H1 (cell line): ENCODE data around the gene FOSB. TPM values are rescaled to one million over a fixed set of nuclear protein-coding genes. Genes with fewer than 3 reads are reported as not detected.

ENCODE experiments used
- CTCF ChIA-PET: fragments of 300-600 bp; sonication (Branson Sonifier 250); formaldehyde crosslinking; loops from one replicate; lab custom pipeline; 2021; ENCODE audit not compliant: partially characterized antibody; lab: Charles Lee
- POLR2A ChIA-PET: fragments of 300-600 bp; sonication (Branson Sonifier 250); formaldehyde crosslinking; loops from one replicate; lab custom pipeline; 2021; ENCODE audit warnings: inconsistent platforms; ENCODE audit not compliant: partially characterized antibody; lab: Charles Lee
- DNase-seq, 2 experiments: peaks; one replicate each; pipeline versions ENCODE4 v3.0.0 to v3.0.0-alpha.2; 2010 to 2022; ENCODE audit warnings: low spot score in 2 of 2, low read depth in 1 of 2, mixed read lengths in 1 of 2
- FAIRE-seq: peaks from 2 replicates; lab custom pipeline; 2011; peaks lifted over from hg19 to GRCh38; lab: Jason Lieb, UNC
- H2AFZ ChIP-seq: 2 replicates; pipeline ENCODE4 v1.8.1; 2012; ENCODE audit warnings: low read length, inconsistent platforms
- H2AK5ac ChIP-seq: 2 replicates; pipeline ENCODE4 v1.6.1; 2013; ENCODE audit warnings: low read depth, low read length
- H2BK120ac ChIP-seq: replicated peaks from 2 replicates; pipeline ENCODE3; 2013; ENCODE audit warnings: low read depth, low read length, inconsistent platforms
- H2BK12ac ChIP-seq: 2 replicates; pipeline ENCODE4 v1.6.1; 2013; ENCODE audit warnings: low read depth, low read length
- H2BK15ac ChIP-seq: 2 replicates; pipeline ENCODE4 v1.6.1; 2013; ENCODE audit warnings: low read length
- H2BK20ac ChIP-seq: 2 replicates; pipeline ENCODE4 v1.6.1; 2013; ENCODE audit warnings: low read length
- H2BK5ac ChIP-seq: 2 replicates; pipeline ENCODE4 v1.6.1; 2013; ENCODE audit warnings: low read depth, low read length
- H3K14ac ChIP-seq: 2 replicates; pipeline ENCODE4 v1.6.1; 2013; ENCODE audit warnings: inconsistent platforms; ENCODE audit not compliant: insufficient read length
- H3K18ac ChIP-seq: 2 replicates; pipeline ENCODE4 v1.6.1; 2013; ENCODE audit warnings: low read length; ENCODE audit errors: extremely low read depth
- H3K23ac ChIP-seq: 2 replicates; pipeline ENCODE4 v1.6.1; 2013; ENCODE audit warnings: inconsistent platforms; ENCODE audit not compliant: insufficient read length
- H3K23me2 ChIP-seq: 2 replicates; pipeline ENCODE4 v1.6.1; 2013; ENCODE audit warnings: low read depth, low read length
- H3K27ac ChIP-seq: 2 replicates; pipeline ENCODE4 v1.6.1; 2011; ENCODE audit warnings: low read depth, low read length, inconsistent platforms
- H3K27me3 ChIP-seq, 4 experiments: replicated peaks in 1 of 4; 1 replicate in 1 of 4; 2 replicates in 3 of 4; pipeline versions ENCODE4 v1.6.1 to v1.8.1; 2011 to 2013; ENCODE audit warnings: low read length in 3 of 4, mild to moderate bottlenecking in 3 of 4, inconsistent platforms in 2 of 4, mixed read lengths in 2 of 4, moderate library complexity in 1 of 4; ENCODE audit not compliant: control insufficient read depth in 3 of 4, insufficient read depth in 3 of 4; ENCODE audit errors: extremely low read depth in 1 of 4
- H3K36me3 ChIP-seq, 4 experiments: 2 replicates each; pipeline versions ENCODE4 v1.6.1 to v1.8.1; 2011 to 2013; ENCODE audit warnings: mild to moderate bottlenecking in 4 of 4, low read length in 3 of 4, moderate library complexity in 2 of 4, control low read depth in 1 of 4, inconsistent platforms in 1 of 4; ENCODE audit not compliant: insufficient read depth in 4 of 4, control insufficient read depth in 2 of 4
- H3K4ac ChIP-seq: replicated peaks from 2 replicates; pipeline ENCODE3; 2013; ENCODE audit warnings: low read length, low read depth, mixed read lengths, inconsistent platforms; ENCODE audit not compliant: insufficient read length
- H3K4me1 ChIP-seq, 4 experiments: replicated peaks in 1 of 4; 1 replicate in 1 of 4; 2 replicates in 3 of 4; pipeline versions ENCODE4 v1.6.1 to v1.8.1; 2011 to 2013; ENCODE audit warnings: low read length in 3 of 4, inconsistent platforms in 2 of 4, mixed read lengths in 1 of 4; ENCODE audit not compliant: insufficient read depth in 4 of 4, control insufficient read depth in 3 of 4
- H3K4me2 ChIP-seq, 2 experiments: 2 replicates each; pipeline versions ENCODE4 v1.6.1 to v1.8.1; 2011 to 2013; ENCODE audit warnings: low read depth in 2 of 2, low read length in 2 of 2, control low read depth in 1 of 2, inconsistent platforms in 1 of 2, mild to moderate bottlenecking in 1 of 2; ENCODE audit not compliant: insufficient read depth in 1 of 2
- H3K4me3 ChIP-seq, 4 experiments: fragments of 200-600, 300-600 bp in 1 of 4; sonication (generic), shearing (Covaris generic), sonication (Bioruptor Twin) in 1 of 4; 2 replicates each; pipeline versions ENCODE4 v1.5.1 to v1.8.1; 2011 to 2016; ENCODE audit warnings: low read length in 4 of 4, low read depth in 3 of 4, control low read depth in 2 of 4, inconsistent platforms in 2 of 4, mild to moderate bottlenecking in 2 of 4, mixed read lengths in 1 of 4, moderate library complexity in 1 of 4; ENCODE audit not compliant: insufficient read depth in 2 of 4; ENCODE audit errors: extremely low read depth in 1 of 4
- H3K56ac ChIP-seq: replicated peaks from 2 replicates; pipeline ENCODE3; 2013; ENCODE audit warnings: low read depth, mild to moderate bottlenecking, mixed read lengths, low read length, inconsistent platforms; ENCODE audit not compliant: insufficient read length
- H3K79me1 ChIP-seq: 2 replicates; pipeline ENCODE4 v1.6.1; 2013; ENCODE audit warnings: low read depth, low read length, control low read depth
- H3K79me2 ChIP-seq, 2 experiments: 2 replicates each; pipeline versions ENCODE4 v1.6.1 to v1.8.1; 2012 to 2013; ENCODE audit warnings: low read length in 2 of 2, mild to moderate bottlenecking in 2 of 2, inconsistent platforms in 1 of 2; ENCODE audit not compliant: insufficient read depth in 2 of 2, control insufficient read depth in 1 of 2
- H3K9ac ChIP-seq, 4 experiments: replicated peaks in 1 of 4; 1 replicate in 1 of 4; 2 replicates in 3 of 4; pipeline versions ENCODE4 v1.6.1 to v1.8.1; 2011 to 2013; ENCODE audit warnings: low read depth in 3 of 4, low read length in 3 of 4, control low read depth in 2 of 4, mild to moderate bottlenecking in 2 of 4, moderate library complexity in 2 of 4, inconsistent platforms in 1 of 4; ENCODE audit errors: extremely low read depth in 1 of 4
- H3K9me3 ChIP-seq, 2 experiments: 2 replicates each; pipeline versions ENCODE4 v1.6.1 to v1.8.1; 2012 to 2013; ENCODE audit warnings: mild to moderate bottlenecking in 2 of 2, moderate library complexity in 2 of 2, control low read depth in 1 of 2, inconsistent platforms in 1 of 2, low read depth in 1 of 2, low read length in 1 of 2, mixed read lengths in 1 of 2; ENCODE audit not compliant: insufficient read depth in 2 of 2
- H4K20me1 ChIP-seq, 2 experiments: replicated peaks in 1 of 2; 2 replicates each; pipeline versions ENCODE3 to v1.8.1; 2011 to 2013; ENCODE audit warnings: inconsistent platforms in 2 of 2, low read length in 2 of 2, mild to moderate bottlenecking in 1 of 2; ENCODE audit not compliant: insufficient read depth in 2 of 2, control insufficient read depth in 1 of 2
- H4K5ac ChIP-seq: 2 replicates; pipeline ENCODE4 v1.6.1; 2013; ENCODE audit warnings: low read length, low read depth, mixed read lengths, inconsistent platforms; ENCODE audit not compliant: insufficient read length
- H4K8ac ChIP-seq: 2 replicates; pipeline ENCODE4 v1.8.0; 2013; ENCODE audit warnings: mild to moderate bottlenecking, moderate library complexity, low read length, inconsistent platforms; ENCODE audit not compliant: insufficient read depth; ENCODE audit errors: extremely low read depth
- H4K91ac ChIP-seq: replicated peaks from 2 replicates; pipeline ENCODE3; 2013; ENCODE audit warnings: low read length, mixed read lengths, inconsistent platforms; ENCODE audit not compliant: insufficient read length
- CBX8 ChIP-seq: fragments of 300-800, 300-1000 bp; sonication (generic); IDR thresholded peaks from 2 replicates; pipeline ENCODE4 v1.7.1; 2016; ENCODE audit warnings: low read depth, low read length, borderline replicate concordance
- CREB1 ChIP-seq: IDR thresholded peaks from 2 replicates; pipeline ENCODE4 v1.6.1; 2012; ENCODE audit warnings: inconsistent platforms
- EP300 ChIP-seq, 2 experiments: IDR thresholded peaks; 1 replicate in 1 of 2; 2 replicates in 1 of 2; pipeline ENCODE4 v1.6.1; 2011 to 2012; ENCODE audit warnings: low read depth in 2 of 2, low read length in 2 of 2, mild to moderate bottlenecking in 2 of 2, borderline replicate concordance in 1 of 2, inconsistent platforms in 1 of 2, moderate library complexity in 1 of 2
- JUND ChIP-seq: IDR thresholded peaks from 2 replicates; pipeline ENCODE4 v1.6.1; 2011; ENCODE audit warnings: mild to moderate bottlenecking, improper control_type of control experiment, low read length
- RBBP5 ChIP-seq: IDR thresholded peaks from 2 replicates; pipeline ENCODE4 v1.7.1; 2012; ENCODE audit warnings: low read depth, mild to moderate bottlenecking, inconsistent platforms, low read length, moderate library complexity, borderline replicate concordance
- RFX5 ChIP-seq: IDR thresholded peaks from 2 replicates; pipeline ENCODE4 v1.6.1; 2011; ENCODE audit warnings: low read depth, low read length, improper control_type of control experiment, borderline replicate concordance
- SAP30 ChIP-seq: fragments of 300-600 bp; sonication (generic); IDR thresholded peaks from 2 replicates; pipeline ENCODE4 v1.7.1; 2012; ENCODE audit warnings: low read length, moderate library complexity, mild to moderate bottlenecking, inconsistent platforms; ENCODE audit not compliant: insufficient read depth, insufficient replicate concordance
- SIX5 ChIP-seq: IDR thresholded peaks from 2 replicates; pipeline ENCODE4 v1.6.1; 2011; ENCODE audit warnings: mild to moderate bottlenecking, low read depth, low read length
- SRF ChIP-seq: IDR thresholded peaks from 2 replicates; pipeline ENCODE4 v1.6.1; 2011; ENCODE audit warnings: mild to moderate bottlenecking, low read depth, low read length, moderate library complexity
- TCF12 ChIP-seq: IDR thresholded peaks from 2 replicates; pipeline ENCODE4 v1.6.1; 2011; ENCODE audit warnings: low read depth, mild to moderate bottlenecking, low read length
- WGBS, 2 experiments: shearing (Covaris generic) in 1 of 2; methylation state at CpG; one replicate each; pipeline versions ENCODE4 v1.1.6 to v1.1.7; 2013 to 2015; ENCODE audit warnings: low lambda C conversion rate in 2 of 2, mixed read lengths in 2 of 2, inconsistent platforms in 1 of 2, low coverage in 1 of 2, missing lambda C conversion rate in 1 of 2; ENCODE audit not compliant: insufficient replicate concordance in 2 of 2, insufficient coverage in 1 of 2, insufficient read length in 1 of 2; ENCODE audit errors: extremely low coverage in 1 of 2, missing lambda C conversion rate in 1 of 2; 5-methylcytosine and 5-hydroxymethylcytosine counted together
- polyA plus RNA-seq, 7 experiments: library from polyadenylated mRNA; depleted of rRNA in 3 of 7; stranded (reverse) in 5 of 7; unstranded in 2 of 7; fragments of >200 nt in 5 of 7; fragments of 200-250 nt in 2 of 7; gene quantifications; 1 replicate in 5 of 7; 2 replicates in 1 of 7; 4 replicates in 1 of 7; pipeline versions ENCODE4 v1.2.1 to v1.2.3, GENCODE V29; 2011 to 2013; ENCODE audit warnings: missing spikeins in 2 of 7, mixed read lengths in 2 of 7
- total RNA-seq: library from RNA; stranded (reverse); fragmentation: NEBNext Ultra II Directional; extraction: Animal tissue kit (Norgen Biotek cat#: 25700); gene quantifications from 2 replicates; pipeline ENCODE4 v1.2.1, GENCODE V29; 2021

Gene FOSB
- total and polyA plus RNA-seq, 2 of the 8 experiments (the other 6 are each of a cell fraction or from before 2014, with no cell fraction given) = 0.44 to 2.7 TPM

DNA sequence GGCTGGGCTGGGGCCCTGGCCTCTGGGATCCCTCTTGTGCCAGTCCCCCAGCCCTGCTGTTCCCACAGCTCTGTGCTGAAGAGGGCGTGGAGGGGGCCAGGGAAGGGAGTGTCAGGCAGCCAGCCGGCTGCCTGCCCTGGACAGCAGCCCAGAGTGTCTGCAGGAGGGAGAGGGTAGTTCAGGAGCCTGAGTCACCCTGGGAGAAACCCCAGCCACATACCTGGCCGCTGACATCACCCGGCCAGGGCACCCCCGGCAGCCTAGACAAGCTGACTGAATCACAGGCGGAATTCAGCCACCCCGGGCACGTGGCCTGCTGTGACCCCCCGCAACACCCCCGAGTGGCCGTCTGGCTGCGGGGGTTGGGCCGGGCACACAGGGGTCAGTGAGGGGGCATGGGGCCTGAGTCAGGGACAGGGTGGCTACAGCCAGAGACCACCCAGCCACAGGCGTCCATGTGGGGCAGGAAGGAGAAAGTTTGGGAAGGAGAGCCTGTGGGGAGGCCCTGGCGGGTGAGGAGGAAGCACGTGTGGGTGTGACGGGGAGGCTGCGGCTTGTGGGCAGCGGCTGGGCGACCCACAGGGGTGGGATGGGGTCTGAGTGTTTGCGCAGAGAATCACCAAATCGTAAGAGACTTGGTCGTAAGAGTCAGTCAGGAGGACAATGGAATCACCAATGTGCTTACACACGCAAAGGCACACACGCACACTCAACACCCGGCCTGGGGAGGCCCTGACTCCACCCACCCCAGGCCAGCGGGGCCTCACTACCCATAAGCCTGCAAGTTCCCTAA is 11.9 kb upstream of the FOSB start:
- WGBS, 2 experiments = 40% methylated on average over 26 of the region's 27 CpGs; no CpG with 5 or more reads in 1 of the 2 experiments
- H2AFZ ChIP-seq = peak overlapping the region; percentile 65; the same call in 1 of the 2 replicates
- H3K79me2 ChIP-seq = no peaks in the 10 kb centered on the region
- H2BK5ac ChIP-seq = peak overlapping the region; percentile 92
- no peak overlapping the region for H4K5ac ChIP-seq
- H2AK5ac ChIP-seq = 0 out of 2 replicates have a peak overlapping the region, but pooled peaks have one; percentile 69
- no peaks in the 10 kb centered on the region; the same call in 1 of the 2 replicates for H3K79me1 ChIP-seq
- peak overlapping the region in 1 of 2 experiments; percentile 37; a peak in 2 of 4 replicates for H3K4me2 ChIP-seq
- no peak for FAIRE-seq
- 0 out of 8 replicates have a peak overlapping the region, but pooled peaks of 1 of the 4 experiments have one; percentile 7 for H3K4me3 ChIP-seq
- peaks cover 0 to 15% (median 8%) of the 10 kb centered on the region in 4 experiments; a peak in 5 of 7 replicates for H3K4me1 ChIP-seq
- peak overlapping the region; percentile 97 for H2BK12ac ChIP-seq
- H2BK15ac ChIP-seq = peak overlapping the region; percentile 92; the same call in 1 of the 2 replicates
- peaks cover 0 to 13% (median 12%) of the 10 kb centered on the region in 4 experiments; a peak in 6 of 7 replicates for H3K27me3 ChIP-seq
- no peaks in the 10 kb centered on the region for H4K20me1 ChIP-seq
- peak overlapping the region in 2 of 4 experiments; percentile 35 to 48; a peak in 2 of 7 replicates for H3K9ac ChIP-seq
- peaks cover 6% of the 10 kb centered on the region; the same call in 1 of the 2 replicates for H3K23me2 ChIP-seq
- peak overlapping the region; percentile 86; the same call in 1 of the 2 replicates for H2BK20ac ChIP-seq
- H3K4ac ChIP-seq = peak overlapping the region; percentile 94
- H2BK120ac ChIP-seq = peak overlapping the region; percentile 78
- no peaks in the 10 kb centered on the region for H3K36me3 ChIP-seq
- H3K23ac ChIP-seq = no peak overlapping the region
- peak overlapping the region; percentile 95; the same call in 1 of the 2 replicates for H4K8ac ChIP-seq
- CTCF ChIA-PET = interaction anchor here (0.9 to 3.9 kb wide), 8 partner anchors 9 to 30 kb away, joined by 3 to 32 read pairs (median 6); partner anchors contain the start of gene FOSB
- DNase-seq = peak in 1 of 2 experiments; percentile 85
- H3K56ac ChIP-seq = no peak overlapping the region
- no peaks in the 10 kb centered on the region for H3K9me3 ChIP-seq
- no peak overlapping the region for H3K14ac ChIP-seq
- POLR2A ChIA-PET = interaction anchor here (0.6 to 3.0 kb wide), 11 partner anchors 8 to 221 kb away, joined by 3 to 41 read pairs (median 3); partner anchors contain the start of gene FOSB
- H3K18ac ChIP-seq = peak overlapping the region; percentile 48
- peak overlapping the region; percentile 48; the same call in 1 of the 2 replicates for H3K27ac ChIP-seq
- peak overlapping the region; percentile 91 for H4K91ac ChIP-seq
- TF ChIP-seq JUND (peak; percentile 99), SAP30 (no peak), RFX5 (no peak), CBX8 (no peak), SRF (0 out of 2 replicates have a peak, but pooled peaks have one; percentile 8), RBBP5 (peak; percentile 24; the same call in 1 of the 2 replicates), SIX5 (no peak), TCF12 (0 out of 2 replicates have a peak, but pooled peaks have one; percentile 9), CREB1 (no peak), EP300 (IDR thresholded peaks at IDR 0.05; ENCODE audit: borderline replicate concordance in 1 of 2, low read depth in 2 of 2, low read length in 2 of 2) (peak in 1 of 2 experiments; percentile 50; a peak in 1 of 3 replicates)
